ENCODE data around the gene TXLNG. TPM values are rescaled to one million over a fixed set of nuclear protein-coding genes. Genes with fewer than 3 reads are reported as not detected.

The TXLNG gene
- total RNA-seq, 1 donor from 2014 or later: 12.1 TPM

GRCh38 chrX:16876696-16877095, 90.4 kb downstream of the TXLNG start:
- intact Hi-C loops (cut with DNase I): no loop called here
- H3K9me3 ChIP-seq: no peaks in the 10 kb centered on the region
- no peaks in the 10 kb centered on the region for H3K36me3 ChIP-seq
- no peak overlapping the region for H3K4me3 ChIP-seq
- no peaks in the 10 kb centered on the region for H3K4me1 ChIP-seq
- no peak overlapping the region for H3K27ac ChIP-seq
- ATAC-seq (no peak), DNase-seq (no peak)
- H3K27me3 ChIP-seq: no peaks in the 10 kb centered on the region
- TF ChIP-seq CTCF (IDR thresholded peaks at IDR 0.05): no peak

- Histone ChIP-seq H3K9me3 (no peaks in the 10 kb centered on the region), H3K4me1 (no peaks in the 10 kb centered on the region), H3K4me3 (peak overlapping the region; percentile 52), H3K36me3 (no peaks in the 10 kb centered on the region), H3K27me3 (no peaks in the 10 kb centered on the region), H3K27ac (no peak overlapping the region)
- intact Hi-C loops (cut with DNase I): no loop called here
- peak; percentile 78 for ATAC-seq
- no peak for TF ChIP-seq CTCF (IDR thresholded peaks at IDR 0.05)
- DNase-seq: peak; percentile 65
Observed at GRCh38 chrX:16882169-16882568, 95.9 kb downstream of the TXLNG start.

GRCh38 chrX:16882702-16883486, 96.6 kb downstream of the TXLNG start:
- TF ChIP-seq CTCF (IDR thresholded peaks at IDR 0.05): peak; percentile 68
- H3K36me3 ChIP-seq: no peaks in the 10 kb centered on the region
- peak overlapping the region; percentile 52 for H3K4me3 ChIP-seq
- intact Hi-C loops (cut with DNase I): no loop called here
- ATAC-seq (peak; percentile 91), DNase-seq (peak; percentile 70)
- H3K27me3 ChIP-seq: no peaks in the 10 kb centered on the region
- H3K4me1 ChIP-seq: no peaks in the 10 kb centered on the region
- H3K27ac ChIP-seq: peak overlapping the region; percentile 30
- no peaks in the 10 kb centered on the region for H3K9me3 ChIP-seq

GRCh38 chrX:16883487-16883804, 97.2 kb downstream of the TXLNG start:
- Histone ChIP-seq H3K27me3 (no peaks in the 10 kb centered on the region), H3K27ac (no peak overlapping the region), H3K36me3 (no peaks in the 10 kb centered on the region), H3K4me3 (no peak overlapping the region), H3K9me3 (no peaks in the 10 kb centered on the region), H3K4me1 (no peaks in the 10 kb centered on the region)
- DNase-seq: no peak
- no peak for ATAC-seq
- TF ChIP-seq CTCF (IDR thresholded peaks at IDR 0.05): peak; percentile 4
- intact Hi-C loops (cut with DNase I): no loop called here

GRCh38 chrX:16885628-16886027, 99.4 kb downstream of the TXLNG start:
- Histone ChIP-seq H3K36me3 (no peaks in the 10 kb centered on the region), H3K4me3 (no peak overlapping the region), H3K9me3 (no peaks in the 10 kb centered on the region), H3K4me1 (no peaks in the 10 kb centered on the region), H3K27ac (no peak overlapping the region), H3K27me3 (no peaks in the 10 kb centered on the region)
- ATAC-seq (no peak), DNase-seq (no peak)
- no peak for TF ChIP-seq CTCF (IDR thresholded peaks at IDR 0.05)
- intact Hi-C loops (cut with DNase I): no loop called here

Measured in upper lobe of right lung (tissue), 1 donor.